GM18498 (cell line): ENCODE measurements around the gene TNS3.

Source experiments
- ATAC-seq: cut with Tn5 transposase; IDR thresholded peaks from one replicate; pipeline ENCODE4 v1.9.1; 2021; ENCODE audit warnings: mild to moderate bottlenecking, moderate library complexity; ENCODE audit not compliant: unreplicated experiment

TNS3 gene

GRCh38 chr7:47565640-47566250 lies 16.2 kb downstream of the TNS3 start:
- no peak for ATAC-seq

DNA sequence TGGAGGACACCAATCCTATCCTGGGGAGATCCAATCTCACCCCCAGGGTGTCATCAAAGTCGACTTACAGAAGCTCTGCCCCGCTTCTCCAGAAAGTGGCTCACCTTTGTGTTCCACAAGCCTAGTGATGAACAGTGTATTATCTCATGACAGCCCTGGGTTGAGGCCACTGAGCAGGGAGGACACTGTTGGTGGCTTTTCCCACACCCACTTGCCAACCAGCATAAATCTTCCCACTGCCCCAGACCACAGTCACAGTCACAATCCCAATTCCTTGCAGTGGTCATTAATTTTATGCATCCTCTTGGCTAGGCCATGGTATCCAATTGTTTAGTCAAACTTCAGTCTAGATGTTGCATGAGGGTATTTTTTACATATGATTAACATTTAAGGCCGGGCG lies 18.4 kb downstream of the TNS3 start:
- no peak for ATAC-seq

- ATAC-seq = no peak
Measured at GRCh38 chr7:47561715-47562446, 20.0 kb downstream of the TNS3 start.

DNA sequence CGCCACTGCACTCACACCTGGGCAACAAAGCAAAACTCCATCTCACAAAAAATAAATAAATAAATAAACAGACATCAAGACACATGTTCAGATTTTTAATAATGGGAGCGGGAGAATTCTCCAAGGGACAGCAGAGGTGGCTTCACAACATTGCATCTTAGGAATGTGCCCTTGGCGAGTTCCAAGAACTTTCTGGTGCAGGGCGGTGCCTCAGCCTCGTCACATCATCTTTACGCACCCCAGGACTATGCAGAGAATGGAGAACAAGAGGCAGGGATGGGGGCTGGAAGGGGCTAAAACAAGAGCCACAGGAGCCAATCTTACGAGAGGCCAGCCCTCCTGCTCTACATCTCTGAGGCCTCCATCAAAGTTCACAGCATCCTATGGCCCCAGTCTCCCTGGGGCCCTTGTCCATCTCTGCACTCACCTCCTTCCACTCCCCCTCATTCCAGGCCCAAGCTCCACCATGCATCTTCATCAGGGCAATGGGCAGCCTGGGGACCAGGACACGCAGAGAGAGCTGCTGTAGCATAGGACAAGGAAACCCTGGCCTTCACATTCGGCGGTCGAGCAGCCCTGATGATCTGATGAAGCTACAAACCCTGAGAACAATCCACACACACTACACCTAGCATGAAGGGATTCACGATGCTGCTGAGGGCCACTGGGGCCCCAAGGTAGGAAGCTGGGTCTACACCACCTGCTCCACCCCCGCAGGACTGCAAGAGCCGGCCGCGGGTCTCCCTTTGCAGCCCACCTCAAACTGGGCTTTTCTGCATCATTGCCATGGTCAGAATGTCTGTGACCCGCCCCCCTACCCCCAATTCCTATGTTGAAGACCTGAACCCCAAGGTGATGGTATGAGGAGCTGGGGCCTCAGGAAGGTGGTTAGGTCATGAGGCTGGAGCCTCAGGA lies 22.3 kb downstream of the TNS3 start:
- ATAC-seq = no peak

- ATAC-seq = no peak
Measured at GRCh38 chr7:47557694-47558670, 23.9 kb downstream of the TNS3 start.

- ATAC-seq = no peak
Measured at GRCh38 chr7:47557317-47557693, 24.6 kb downstream of the TNS3 start.

- ATAC-seq = no peak
Measured at GRCh38 chr7:47556511-47557180, 25.3 kb downstream of the TNS3 start.

DNA sequence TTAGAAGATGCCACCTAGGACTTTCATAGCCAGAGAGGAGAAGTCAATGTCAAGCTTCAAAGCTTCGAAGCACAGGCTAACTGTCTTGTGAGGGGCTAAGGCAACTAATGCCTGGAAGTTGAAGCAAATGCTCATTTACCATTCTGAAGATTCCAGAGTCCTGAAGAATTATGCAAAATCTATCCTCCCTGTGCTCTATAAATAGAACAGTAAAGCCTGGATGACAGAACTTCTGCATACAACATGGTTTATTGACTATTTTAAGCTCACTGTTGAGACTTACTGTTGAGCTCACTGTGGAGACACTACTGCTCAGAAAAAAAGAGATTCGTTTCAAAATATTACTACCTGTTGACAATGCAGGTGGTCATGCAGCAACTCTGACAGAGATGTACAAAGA lies 28.6 kb downstream of the TNS3 start:
- no peak for ATAC-seq

DNA sequence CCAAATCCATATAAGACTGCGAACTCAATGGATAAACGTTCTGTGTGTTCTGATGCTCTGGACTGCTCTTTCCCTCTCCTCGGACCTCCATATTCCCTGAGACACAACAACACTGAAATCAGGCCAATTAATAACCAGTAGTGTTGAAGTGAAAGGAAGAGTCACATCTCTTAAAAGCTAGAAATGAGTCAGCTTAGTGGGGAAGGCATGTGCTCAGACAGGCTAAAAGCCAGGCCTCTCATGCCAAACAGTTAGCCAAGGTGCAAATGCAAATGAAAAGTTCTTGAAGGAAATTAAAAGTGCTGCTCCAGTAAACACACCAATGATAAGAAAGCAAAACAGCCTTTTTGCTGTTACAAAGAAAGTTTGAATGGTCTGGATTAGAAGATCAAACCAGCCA lies 29.3 kb downstream of the TNS3 start:
- peak; percentile 99 for ATAC-seq

GRCh38 chr7:47551668-47552440 lies 30.1 kb downstream of the TNS3 start:
- no peak for ATAC-seq

GRCh38 chr7:47550788-47551470 lies 31.0 kb downstream of the TNS3 start:
- ATAC-seq = no peak

DNA sequence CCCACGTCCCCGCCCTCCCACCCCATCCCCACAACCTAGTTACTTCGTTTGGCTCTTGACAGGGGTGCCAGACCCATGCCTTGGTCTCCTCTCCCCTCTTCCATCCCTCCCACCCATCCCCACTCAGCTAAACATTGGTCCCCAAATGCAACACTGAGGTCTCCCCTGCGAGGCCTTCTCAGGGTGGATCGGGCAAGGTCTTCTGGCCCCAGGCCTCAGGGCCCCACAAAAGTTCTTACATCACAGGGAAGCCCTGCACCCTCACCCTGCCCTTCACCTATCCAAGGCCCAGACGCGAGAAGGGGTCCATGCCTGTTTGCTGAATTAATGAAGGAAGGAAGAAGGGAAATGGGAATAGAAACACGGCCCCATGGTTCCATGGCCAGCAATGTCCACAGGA lies 32.0 kb downstream of the TNS3 start:
- ATAC-seq = no peak

GRCh38 chr7:47549397-47549796 lies 32.5 kb downstream of the TNS3 start:
- ATAC-seq = no peak

DNA sequence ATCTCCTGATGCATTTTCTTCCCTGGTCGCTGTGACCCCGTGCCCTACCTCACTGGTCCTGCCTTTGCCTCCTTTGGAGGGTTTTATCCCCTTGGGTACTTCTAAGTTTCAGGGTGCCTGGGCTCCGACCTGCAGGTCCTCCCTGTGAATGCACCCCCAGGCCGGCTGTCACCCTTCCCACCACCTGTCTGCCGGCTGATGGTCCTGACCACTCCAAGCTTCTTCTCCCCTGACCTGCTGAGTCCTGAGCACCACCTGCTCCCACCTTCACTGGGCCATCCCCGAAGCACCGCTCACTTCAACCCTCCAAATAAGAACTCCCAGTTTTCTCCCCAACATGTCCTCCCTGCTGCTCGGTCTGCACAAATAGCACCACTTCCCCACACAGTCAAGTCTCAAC lies 33.4 kb downstream of the TNS3 start:
- ATAC-seq = no peak

GRCh38 chr7:47546733-47547494 lies 35.0 kb downstream of the TNS3 start:
- ATAC-seq = no peak

DNA sequence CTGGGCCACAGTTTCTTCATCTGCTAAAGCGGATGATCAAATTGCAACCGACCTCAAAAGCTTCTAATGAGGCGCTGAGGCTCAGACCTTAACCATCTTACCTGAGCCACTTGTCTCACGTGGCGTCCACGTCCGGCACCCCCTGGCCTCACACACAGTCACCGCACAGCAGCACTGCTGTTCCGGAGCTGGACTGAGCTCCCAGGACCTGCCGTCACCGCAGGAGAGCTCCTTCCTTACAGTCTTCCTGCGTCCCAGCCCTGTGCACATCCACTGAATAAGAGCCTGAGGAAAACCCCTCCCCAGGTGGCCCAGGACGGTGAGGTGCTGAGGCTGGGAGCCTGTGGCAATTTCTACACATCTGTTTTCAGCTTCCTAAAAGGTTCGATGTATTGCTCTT lies 35.7 kb downstream of the TNS3 start:
- ATAC-seq = no peak

GRCh38 chr7:47544416-47544815 lies 37.5 kb downstream of the TNS3 start:
- no peak for ATAC-seq

DNA sequence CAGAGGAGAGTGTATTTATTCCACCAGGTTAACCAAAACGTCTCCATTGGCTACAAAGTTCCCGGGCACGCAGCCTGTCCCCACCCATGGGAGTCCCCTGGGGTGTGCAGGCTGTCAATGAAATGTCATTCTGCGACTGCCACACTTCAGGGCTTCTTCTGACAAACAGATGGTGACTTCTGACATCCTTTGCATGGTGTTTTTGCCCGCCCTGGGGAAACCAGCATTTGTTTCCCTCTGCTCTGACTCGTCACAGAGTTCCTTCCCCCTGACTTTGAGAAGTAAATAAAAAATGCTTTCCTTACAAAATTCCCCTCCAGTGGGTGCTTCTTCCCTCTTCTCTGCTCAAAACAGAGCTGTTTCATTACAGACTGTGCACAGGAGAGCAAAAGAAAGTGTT lies 38.2 kb downstream of the TNS3 start:
- no peak for ATAC-seq
